H9 (cell line): ENCODE measurements around the gene SPAG7. TPM values are rescaled to one million over a fixed set of nuclear protein-coding genes. Genes with fewer than 3 reads are reported as not detected.

Experiments used
- DNase-seq: peaks from one replicate; pipeline ENCODE4 v3.0.0-alpha.2; 2017
- H2AFZ ChIP-seq: one replicate; pipeline ENCODE4 v1.6.1; 2013; ENCODE audit warnings: mild to moderate bottlenecking, low read length, control low read depth, moderate library complexity
- H2AK5ac ChIP-seq: 2 replicates; pipeline ENCODE4 v1.6.1; 2013; ENCODE audit warnings: low read length, control low read depth, mixed read lengths; ENCODE audit not compliant: insufficient read length
- H2BK120ac ChIP-seq: one replicate; pipeline ENCODE4 v1.6.1; 2013; ENCODE audit warnings: low read depth, mild to moderate bottlenecking, low read length, control low read depth, inconsistent platforms; ENCODE audit not compliant: poor library complexity, severe bottlenecking
- H2BK12ac ChIP-seq: 2 replicates; pipeline ENCODE4 v1.6.1; 2013; ENCODE audit warnings: low read length, control low read depth, mixed read lengths, low read depth; ENCODE audit not compliant: insufficient read length
- H2BK15ac ChIP-seq: 2 replicates; pipeline ENCODE4 v1.6.1; 2013; ENCODE audit warnings: low read depth, low read length, control low read depth
- H2BK20ac ChIP-seq: one replicate; pipeline ENCODE4 v1.6.1; 2013; ENCODE audit warnings: low read depth, mild to moderate bottlenecking, low read length, control low read depth, inconsistent platforms; ENCODE audit not compliant: poor library complexity, severe bottlenecking
- H2BK5ac ChIP-seq: 2 replicates; pipeline ENCODE4 v1.6.1; 2013; ENCODE audit warnings: low read length, control low read depth, mixed read lengths; ENCODE audit not compliant: insufficient read length
- H3K14ac ChIP-seq: 2 replicates; pipeline ENCODE4 v1.6.1; 2013; ENCODE audit warnings: low read length, control low read depth; ENCODE audit not compliant: insufficient read depth
- H3K18ac ChIP-seq: 2 replicates; pipeline ENCODE4 v1.6.1; 2013; ENCODE audit warnings: low read depth, mild to moderate bottlenecking, mixed read lengths, low read length, control low read depth; ENCODE audit not compliant: insufficient read length
- H3K23ac ChIP-seq: 2 replicates; pipeline ENCODE4 v1.6.1; 2013; ENCODE audit warnings: low read length, control low read depth, mixed read lengths, low read depth; ENCODE audit not compliant: insufficient read length
- H3K23me2 ChIP-seq: 2 replicates; pipeline ENCODE4 v1.6.1; 2013; ENCODE audit warnings: low read depth, mild to moderate bottlenecking, mixed read lengths, low read length, control low read depth; ENCODE audit not compliant: insufficient read length, poor library complexity, severe bottlenecking
- H3K27ac ChIP-seq: 2 replicates; pipeline ENCODE4 v1.5.1; 2013; ENCODE audit warnings: low read length, control low read depth, mixed read lengths, low read depth; ENCODE audit not compliant: insufficient read length
- H3K27me3 ChIP-seq: 2 replicates; pipeline ENCODE4 v1.6.1; 2013; ENCODE audit warnings: low read length, control low read depth, inconsistent platforms; ENCODE audit not compliant: insufficient read depth
- H3K4ac ChIP-seq: 2 replicates; pipeline ENCODE4 v1.6.1; 2013; ENCODE audit warnings: low read depth, mild to moderate bottlenecking, control low read depth, inconsistent platforms, low read length, moderate library complexity
- H3K4me1 ChIP-seq: 2 replicates; pipeline ENCODE4 v1.6.1; 2013; ENCODE audit warnings: low read length, control low read depth, inconsistent platforms; ENCODE audit not compliant: insufficient read depth
- H3K4me2 ChIP-seq: 2 replicates; pipeline ENCODE4 v1.6.1; 2013; ENCODE audit warnings: low read length, control low read depth, mixed read lengths; ENCODE audit not compliant: insufficient read length, insufficient read depth
- H3K56ac ChIP-seq: 2 replicates; pipeline ENCODE4 v1.6.1; 2013; ENCODE audit warnings: low read depth, mild to moderate bottlenecking, mixed read lengths, low read length, control low read depth; ENCODE audit not compliant: insufficient read length
- H3K79me1 ChIP-seq: 2 replicates; pipeline ENCODE4 v1.6.1; 2013; ENCODE audit warnings: low read depth, mild to moderate bottlenecking, moderate library complexity, low read length, control low read depth, inconsistent platforms; ENCODE audit not compliant: insufficient read depth, poor library complexity, severe bottlenecking
- H3K79me2 ChIP-seq: 2 replicates; pipeline ENCODE4 v1.6.1; 2013; ENCODE audit warnings: low read length, control low read depth, inconsistent platforms; ENCODE audit not compliant: insufficient read depth
- H3K9ac ChIP-seq: 2 replicates; pipeline ENCODE4 v1.6.1; 2013; ENCODE audit warnings: low read length, control low read depth, mixed read lengths; ENCODE audit not compliant: insufficient read length; ENCODE audit errors: extremely low read depth
- H3K9me3 ChIP-seq: one replicate; pipeline ENCODE4 v1.6.1; 2013; ENCODE audit warnings: low read depth, low read length, inconsistent platforms; ENCODE audit not compliant: control insufficient read depth
- H3T11ph ChIP-seq: one replicate; pipeline ENCODE4 v1.6.1; 2013; ENCODE audit warnings: mild to moderate bottlenecking, low read length, control low read depth, inconsistent platforms
- H4K20me1 ChIP-seq: one replicate; pipeline ENCODE4 v1.6.1; 2013; ENCODE audit not compliant: control insufficient read depth, insufficient read length, insufficient read depth
- H4K5ac ChIP-seq: 2 replicates; pipeline ENCODE4 v1.6.1; 2013; ENCODE audit warnings: low read depth, mild to moderate bottlenecking, mixed read lengths, low read length, control low read depth; ENCODE audit not compliant: insufficient read length
- H4K8ac ChIP-seq: replicated peaks from 2 replicates; pipeline ENCODE4 v1.6.1; 2013; ENCODE audit warnings: low read length, control low read depth, mixed read lengths, low read depth; ENCODE audit not compliant: insufficient read length
- H4K91ac ChIP-seq: 2 replicates; pipeline ENCODE4 v1.6.1; 2013; ENCODE audit warnings: low read depth, mild to moderate bottlenecking, moderate library complexity, mixed read lengths, low read length, control low read depth; ENCODE audit not compliant: insufficient read length
- H3K27ac Mint-ChIP-seq, 3 experiments: 2 replicates in 2 of 3; 3 replicates in 1 of 3; pipeline ENCODE4 v1.8.0; 2020 to 2021; ENCODE audit warnings: mixed read lengths in 3 of 3, mild to moderate bottlenecking in 1 of 3, moderate library complexity in 1 of 3
- H3K27me3 Mint-ChIP-seq: 2 replicates; pipeline ENCODE4 v1.8.0; 2021; ENCODE audit warnings: low read depth, mild to moderate bottlenecking, moderate library complexity, mixed read lengths
- H3K36me3 Mint-ChIP-seq, 3 experiments: 2 replicates in 2 of 3; 3 replicates in 1 of 3; pipeline ENCODE4 v1.8.0; 2020 to 2021; ENCODE audit warnings: low read depth in 3 of 3, mixed read lengths in 3 of 3; ENCODE audit not compliant: insufficient read depth in 1 of 3
- H3K4me1 Mint-ChIP-seq, 2 experiments: 2 replicates each; pipeline ENCODE4 v1.8.0; 2020; ENCODE audit warnings: mixed read lengths in 2 of 2
- H3K4me3 Mint-ChIP-seq, 2 experiments: 2 replicates in 1 of 2; 3 replicates in 1 of 2; pipeline ENCODE4 v1.8.0; 2020 to 2021; ENCODE audit warnings: mild to moderate bottlenecking in 2 of 2, mixed read lengths in 2 of 2, moderate library complexity in 1 of 2
- H3K9me3 Mint-ChIP-seq, 2 experiments: 2 replicates in 1 of 2; 3 replicates in 1 of 2; pipeline ENCODE4 v1.8.0; 2020; ENCODE audit warnings: mild to moderate bottlenecking in 2 of 2, mixed read lengths in 2 of 2, moderate library complexity in 1 of 2
- WGBS: extraction: QIAGEN DNeasy Blood & Tissue Kit; methylation state at CpG from one replicate; pipeline ENCODE4 v1.1.7; 2013; ENCODE audit warnings: missing lambda C conversion rate, low lambda C conversion rate, mixed read lengths; ENCODE audit not compliant: insufficient read length; ENCODE audit errors: extremely low coverage; 5-methylcytosine and 5-hydroxymethylcytosine counted together
- total RNA-seq: library from RNA; stranded (reverse); gene quantifications from 2 replicates; pipeline ENCODE4 v1.2.1, GENCODE V29; 2021
- TF ChIP-seq, protein P1 (sequence below): fragments of 200-600 bp; sonication (generic); conservative IDR thresholded peaks from 3 replicates; pipeline ENCODE4 v1.8.0; 2021; ENCODE audit warnings: antibody characterized with exemption, mild to moderate bottlenecking

The SPAG7 gene
- total RNA-seq, 1 experiment from 2014 or later: 102 TPM

DNA sequence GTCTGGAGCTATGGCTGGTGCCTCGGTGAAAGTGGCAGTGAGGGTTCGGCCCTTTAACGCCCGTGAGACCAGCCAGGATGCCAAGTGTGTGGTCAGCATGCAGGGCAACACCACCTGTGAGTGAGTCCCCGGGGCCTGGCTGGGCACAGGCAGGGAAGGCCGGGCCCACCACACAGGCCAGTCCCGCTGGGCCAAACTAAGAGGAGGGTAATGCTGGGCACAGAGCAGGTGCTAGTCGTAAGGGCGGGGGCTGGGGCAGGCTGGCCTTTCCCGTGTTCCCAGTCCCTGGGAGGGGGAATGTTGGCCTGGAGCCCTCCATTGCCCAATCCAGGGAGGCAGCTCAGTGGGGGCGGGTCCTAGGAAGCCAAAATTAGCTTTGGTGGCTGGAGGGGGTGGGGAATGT lies 32.6 kb upstream of the SPAG7 start:
- H2BK12ac ChIP-seq: no peak overlapping the region
- Mint-ChIP-seq H3K36me3 (peaks cover 36 to 49% (median 48%) of the 10 kb centered on the region in 3 experiments), H3K27me3 (peaks cover 14% of the 10 kb centered on the region), H3K9me3 (no peaks in the 10 kb centered on the region), H3K4me3 (peak overlapping the region; percentile 19 to 88; a peak in 2 of 5 replicates), H3K27ac (no peak overlapping the region; a peak in 2 of 7 replicates), H3K4me1 (peaks cover 12 to 20% of the 10 kb centered on the region in 2 experiments)
- H3K4ac ChIP-seq: no peak overlapping the region
- H3K23me2 ChIP-seq: peaks cover 14% of the 10 kb centered on the region
- no peak overlapping the region for H2BK15ac ChIP-seq
- H3K27ac ChIP-seq: no peak overlapping the region
- TF ChIP-seq, protein P1, sequence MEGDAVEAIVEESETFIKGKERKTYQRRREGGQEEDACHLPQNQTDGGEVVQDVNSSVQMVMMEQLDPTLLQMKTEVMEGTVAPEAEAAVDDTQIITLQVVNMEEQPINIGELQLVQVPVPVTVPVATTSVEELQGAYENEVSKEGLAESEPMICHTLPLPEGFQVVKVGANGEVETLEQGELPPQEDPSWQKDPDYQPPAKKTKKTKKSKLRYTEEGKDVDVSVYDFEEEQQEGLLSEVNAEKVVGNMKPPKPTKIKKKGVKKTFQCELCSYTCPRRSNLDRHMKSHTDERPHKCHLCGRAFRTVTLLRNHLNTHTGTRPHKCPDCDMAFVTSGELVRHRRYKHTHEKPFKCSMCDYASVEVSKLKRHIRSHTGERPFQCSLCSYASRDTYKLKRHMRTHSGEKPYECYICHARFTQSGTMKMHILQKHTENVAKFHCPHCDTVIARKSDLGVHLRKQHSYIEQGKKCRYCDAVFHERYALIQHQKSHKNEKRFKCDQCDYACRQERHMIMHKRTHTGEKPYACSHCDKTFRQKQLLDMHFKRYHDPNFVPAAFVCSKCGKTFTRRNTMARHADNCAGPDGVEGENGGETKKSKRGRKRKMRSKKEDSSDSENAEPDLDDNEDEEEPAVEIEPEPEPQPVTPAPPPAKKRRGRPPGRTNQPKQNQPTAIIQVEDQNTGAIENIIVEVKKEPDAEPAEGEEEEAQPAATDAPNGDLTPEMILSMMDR: no peak
- H3K14ac ChIP-seq: no peak overlapping the region
- no peak overlapping the region for H4K8ac ChIP-seq
- H3K9me3 ChIP-seq: no peaks in the 10 kb centered on the region
- peaks cover 4% of the 10 kb centered on the region; the same call in 1 of the 2 replicates for H3K79me2 ChIP-seq
- no peak overlapping the region for H2BK120ac ChIP-seq
- no peak overlapping the region for H2AFZ ChIP-seq
- H2BK20ac ChIP-seq: no peak overlapping the region
- H2AK5ac ChIP-seq: no peak overlapping the region
- no peak overlapping the region for H3K18ac ChIP-seq
- H3K79me1 ChIP-seq: peaks cover 8% of the 10 kb centered on the region
- no CpG with 5 or more reads among the region's 11 CpGs for WGBS
- no peak overlapping the region for H3K4me2 ChIP-seq
- H3T11ph ChIP-seq: no peak overlapping the region
- H3K23ac ChIP-seq: no peak overlapping the region
- H3K9ac ChIP-seq: no peak overlapping the region
- no peak overlapping the region for H4K91ac ChIP-seq
- no peak for DNase-seq
- no peaks in the 10 kb centered on the region; the same call in 1 of the 2 replicates for H3K27me3 ChIP-seq
- H4K20me1 ChIP-seq: no peaks in the 10 kb centered on the region
- H4K5ac ChIP-seq: no peak overlapping the region
- no peak overlapping the region for H3K56ac ChIP-seq
- no peak overlapping the region for H2BK5ac ChIP-seq
- H3K4me1 ChIP-seq: peaks cover 2% of the 10 kb centered on the region
